HepG2 (cell line): ENCODE results near the gene STYK1. TPM values are rescaled to one million over a fixed set of nuclear protein-coding genes. Genes with fewer than 3 reads are reported as not detected.

Experiments used
- AKAP8 ChIP-seq: sonication (generic); formaldehyde crosslinking; IDR thresholded peaks from 2 replicates; pipeline ENCODE4 v1.5.1; 2020; ENCODE audit warnings: mild to moderate bottlenecking, missing genetic modification reagents
- CBX2 ChIP-seq, 2 experiments: fragments of 200-600 bp in 1 of 2; sonication (generic); formaldehyde crosslinking in 1 of 2; IDR thresholded peaks; 2 replicates each; pipeline versions ENCODE4 v1.7.0 to v1.8.1; 2018 to 2022; ENCODE audit warnings: low read depth in 2 of 2, low read length in 1 of 2, mild to moderate bottlenecking in 1 of 2, missing genetic modification reagents in 1 of 2
- CC2D1A ChIP-seq: sonication (generic); formaldehyde crosslinking; IDR thresholded peaks from 2 replicates; pipeline ENCODE4 v1.8.1; 2023; ENCODE audit warnings: mild to moderate bottlenecking, missing genetic modification reagents
- FOXA3 ChIP-seq: IDR thresholded peaks from 2 replicates; pipeline ENCODE4 v1.6.1; 2016; ENCODE audit warnings: missing genetic modification reagents, missing compliant biosample characterization
- KAT2B ChIP-seq: fragments of 150-350 bp; IDR thresholded peaks from 2 replicates; pipeline ENCODE4 v1.6.1; 2014; ENCODE audit warnings: low read depth, low read length, borderline replicate concordance
- NFE2L2 ChIP-seq: fragments of 150-350 bp; IDR thresholded peaks from 2 replicates; pipeline ENCODE4 v1.6.1; 2014; ENCODE audit warnings: low read length
- NFIB ChIP-seq: sonication (generic); formaldehyde crosslinking; IDR thresholded peaks from 2 replicates; pipeline ENCODE4 v1.9.0; 2021; ENCODE audit warnings: missing genetic modification reagents, mild to moderate bottlenecking, borderline replicate concordance
- POLR2A ChIP-seq, 2 experiments: IDR thresholded peaks; 2 replicates each; pipeline ENCODE4 v1.6.1; 2011; ENCODE audit warnings: low read depth in 2 of 2, low read length in 2 of 2, mild to moderate bottlenecking in 1 of 2, moderate library complexity in 1 of 2; ENCODE audit not compliant: insufficient read depth in 1 of 2
- SP1 ChIP-seq, 2 experiments: fragments of 450-650 bp in 1 of 2; sonication (generic) in 1 of 2; formaldehyde crosslinking in 1 of 2; IDR thresholded peaks; 2 replicates each; pipeline versions ENCODE4 v1.4.0 to v1.6.1; 2016 to 2020; ENCODE audit warnings: missing genetic modification reagents in 1 of 2
- TEAD3 ChIP-seq: optimal IDR thresholded peaks from 2 replicates; pipeline ENCODE3; 2016; ENCODE audit warnings: borderline replicate concordance
- ZBTB7A ChIP-seq: sonication (generic); formaldehyde crosslinking; IDR thresholded peaks from 2 replicates; pipeline ENCODE4 v1.8.0; 2022; ENCODE audit warnings: mild to moderate bottlenecking, missing genetic modification reagents
- ZNF20 ChIP-seq: sonication (generic); formaldehyde crosslinking; IDR thresholded peaks from 2 replicates; pipeline ENCODE4 v1.4.0; 2020; ENCODE audit warnings: mild to moderate bottlenecking, moderate library complexity, missing genetic modification reagents
- ZNF317 ChIP-seq: sonication (generic); formaldehyde crosslinking; IDR thresholded peaks from 2 replicates; pipeline ENCODE4 v1.5.0; 2020; ENCODE audit warnings: mild to moderate bottlenecking, missing genetic modification reagents
- ZNF605 ChIP-seq: sonication (generic); formaldehyde crosslinking; IDR thresholded peaks from 2 replicates; pipeline ENCODE4 v1.8.0; 2022; ENCODE audit warnings: mild to moderate bottlenecking, missing genetic modification reagents
- ZNF776 ChIP-seq: sonication (generic); formaldehyde crosslinking; IDR thresholded peaks from 2 replicates; pipeline ENCODE4 v1.4.0; 2020; ENCODE audit warnings: mild to moderate bottlenecking, missing genetic modification reagents
- ZSCAN20 ChIP-seq: sonication (generic); formaldehyde crosslinking; IDR thresholded peaks from 2 replicates; pipeline ENCODE4 v1.4.0; 2020; ENCODE audit warnings: missing genetic modification reagents, mild to moderate bottlenecking, borderline replicate concordance
- ZSCAN31 ChIP-seq: sonication (generic); formaldehyde crosslinking; IDR thresholded peaks from 2 replicates; pipeline ENCODE4 v1.5.0; 2020; ENCODE audit warnings: low read depth, mild to moderate bottlenecking, missing genetic modification reagents
- polyA plus RNA-seq, 8 experiments: library from polyadenylated mRNA; depleted of rRNA in 3 of 8; stranded (reverse) in 7 of 8; unstranded in 1 of 8; fragments of >200 nt; fragmentation: Illumina TruSeq in 4 of 8; extraction: Trizol in 4 of 8; gene quantifications; 2 replicates each; pipeline versions ENCODE4 v1.2.1 to v1.2.3, GENCODE V29; 2011 to 2016; ENCODE audit warnings: low read depth in 4 of 8, missing spikeins in 1 of 8, mixed read lengths in 1 of 8; ENCODE audit not compliant: insufficient read depth in 1 of 8
- total RNA-seq, 5 experiments: library from RNA; depleted of rRNA; stranded (reverse); fragments of >200 nt; fragmentation: Illumina TruSeq; extraction: Trizol; gene quantifications; 2 replicates each; pipeline ENCODE4 v1.2.3, GENCODE V29; 2016; ENCODE audit warnings: low read depth in 1 of 5
- TF ChIP-seq, protein P1 (sequence below): IDR thresholded peaks from 2 replicates; pipeline ENCODE4 v1.6.1; 2016
- TF ChIP-seq, protein P2 (sequence below): sonication (generic); formaldehyde crosslinking; IDR thresholded peaks from 2 replicates; pipeline ENCODE4 v1.9.0; 2021; ENCODE audit warnings: mild to moderate bottlenecking, missing genetic modification reagents
- TF ChIP-seq, protein P3 (sequence below): fragments of 450-650 bp; IDR thresholded peaks from 2 replicates; pipeline ENCODE4 v1.6.1; 2016

STYK1 gene
- total and polyA plus RNA-seq, 2 of the 13 experiments (the other 11 are each of a cell fraction or from before 2014, with no cell fraction given) = not detected

- no peak for TF ChIP-seq ZNF20 (CRISPR knock-in tag)
- no peak for TF ChIP-seq SP1 (IDR thresholded peaks at IDR 0.05)
- peak; percentile 72 for TF ChIP-seq SP1 (CRISPR knock-in tag; IDR thresholded peaks at IDR 0.05)
- TF ChIP-seq, protein P1, sequence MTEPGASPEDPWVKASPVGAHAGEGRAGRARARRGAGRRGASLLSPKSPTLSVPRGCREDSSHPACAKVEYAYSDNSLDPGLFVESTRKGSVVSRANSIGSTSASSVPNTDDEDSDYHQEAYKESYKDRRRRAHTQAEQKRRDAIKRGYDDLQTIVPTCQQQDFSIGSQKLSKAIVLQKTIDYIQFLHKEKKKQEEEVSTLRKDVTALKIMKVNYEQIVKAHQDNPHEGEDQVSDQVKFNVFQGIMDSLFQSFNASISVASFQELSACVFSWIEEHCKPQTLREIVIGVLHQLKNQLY = peak; percentile 59; the same call in 1 of the 2 replicates
- no peak for TF ChIP-seq ZSCAN20
- TF ChIP-seq ZNF605 = peak; percentile 90
- no peak for TF ChIP-seq ZNF776 (CRISPR knock-in tag)
- no peak for TF ChIP-seq KAT2B
- peak; percentile 67 for TF ChIP-seq ZNF317
- TF ChIP-seq ZSCAN31 = peak; percentile 82; the same call in 1 of the 2 replicates
- TF ChIP-seq, protein P2, sequence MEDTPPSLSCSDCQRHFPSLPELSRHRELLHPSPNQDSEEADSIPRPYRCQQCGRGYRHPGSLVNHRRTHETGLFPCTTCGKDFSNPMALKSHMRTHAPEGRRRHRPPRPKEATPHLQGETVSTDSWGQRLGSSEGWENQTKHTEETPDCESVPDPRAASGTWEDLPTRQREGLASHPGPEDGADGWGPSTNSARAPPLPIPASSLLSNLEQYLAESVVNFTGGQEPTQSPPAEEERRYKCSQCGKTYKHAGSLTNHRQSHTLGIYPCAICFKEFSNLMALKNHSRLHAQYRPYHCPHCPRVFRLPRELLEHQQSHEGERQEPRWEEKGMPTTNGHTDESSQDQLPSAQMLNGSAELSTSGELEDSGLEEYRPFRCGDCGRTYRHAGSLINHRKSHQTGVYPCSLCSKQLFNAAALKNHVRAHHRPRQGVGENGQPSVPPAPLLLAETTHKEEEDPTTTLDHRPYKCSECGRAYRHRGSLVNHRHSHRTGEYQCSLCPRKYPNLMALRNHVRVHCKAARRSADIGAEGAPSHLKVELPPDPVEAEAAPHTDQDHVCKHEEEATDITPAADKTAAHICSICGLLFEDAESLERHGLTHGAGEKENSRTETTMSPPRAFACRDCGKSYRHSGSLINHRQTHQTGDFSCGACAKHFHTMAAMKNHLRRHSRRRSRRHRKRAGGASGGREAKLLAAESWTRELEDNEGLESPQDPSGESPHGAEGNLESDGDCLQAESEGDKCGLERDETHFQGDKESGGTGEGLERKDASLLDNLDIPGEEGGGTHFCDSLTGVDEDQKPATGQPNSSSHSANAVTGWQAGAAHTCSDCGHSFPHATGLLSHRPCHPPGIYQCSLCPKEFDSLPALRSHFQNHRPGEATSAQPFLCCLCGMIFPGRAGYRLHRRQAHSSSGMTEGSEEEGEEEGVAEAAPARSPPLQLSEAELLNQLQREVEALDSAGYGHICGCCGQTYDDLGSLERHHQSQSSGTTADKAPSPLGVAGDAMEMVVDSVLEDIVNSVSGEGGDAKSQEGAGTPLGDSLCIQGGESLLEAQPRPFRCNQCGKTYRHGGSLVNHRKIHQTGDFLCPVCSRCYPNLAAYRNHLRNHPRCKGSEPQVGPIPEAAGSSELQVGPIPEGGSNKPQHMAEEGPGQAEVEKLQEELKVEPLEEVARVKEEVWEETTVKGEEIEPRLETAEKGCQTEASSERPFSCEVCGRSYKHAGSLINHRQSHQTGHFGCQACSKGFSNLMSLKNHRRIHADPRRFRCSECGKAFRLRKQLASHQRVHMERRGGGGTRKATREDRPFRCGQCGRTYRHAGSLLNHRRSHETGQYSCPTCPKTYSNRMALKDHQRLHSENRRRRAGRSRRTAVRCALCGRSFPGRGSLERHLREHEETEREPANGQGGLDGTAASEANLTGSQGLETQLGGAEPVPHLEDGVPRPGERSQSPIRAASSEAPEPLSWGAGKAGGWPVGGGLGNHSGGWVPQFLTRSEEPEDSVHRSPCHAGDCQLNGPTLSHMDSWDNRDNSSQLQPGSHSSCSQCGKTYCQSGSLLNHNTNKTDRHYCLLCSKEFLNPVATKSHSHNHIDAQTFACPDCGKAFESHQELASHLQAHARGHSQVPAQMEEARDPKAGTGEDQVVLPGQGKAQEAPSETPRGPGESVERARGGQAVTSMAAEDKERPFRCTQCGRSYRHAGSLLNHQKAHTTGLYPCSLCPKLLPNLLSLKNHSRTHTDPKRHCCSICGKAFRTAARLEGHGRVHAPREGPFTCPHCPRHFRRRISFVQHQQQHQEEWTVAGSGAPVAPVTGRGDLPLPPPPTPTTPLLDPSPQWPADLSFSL (CRISPR knock-in tag) = no peak
- no peak for TF ChIP-seq AKAP8 (CRISPR knock-in tag)
- TF ChIP-seq CBX2 (IDR thresholded peaks at IDR 0.05; ENCODE audit: low read depth, low read length) = no peak
- TF ChIP-seq CBX2 (CRISPR knock-in tag; IDR thresholded peaks at IDR 0.05; ENCODE audit: low read depth) = 0 out of 2 replicates have a peak, but pooled peaks have one; percentile 66
- TF ChIP-seq POLR2A (IDR thresholded peaks at IDR 0.05; ENCODE audit: insufficient read depth in 1 of 2, low read depth in 2 of 2, low read length in 2 of 2) = peak; percentile 70 to 94
- no peak for TF ChIP-seq NFE2L2
- peak; percentile 85 for TF ChIP-seq TEAD3 (CRISPR knock-in tag)
- TF ChIP-seq, protein P3, sequence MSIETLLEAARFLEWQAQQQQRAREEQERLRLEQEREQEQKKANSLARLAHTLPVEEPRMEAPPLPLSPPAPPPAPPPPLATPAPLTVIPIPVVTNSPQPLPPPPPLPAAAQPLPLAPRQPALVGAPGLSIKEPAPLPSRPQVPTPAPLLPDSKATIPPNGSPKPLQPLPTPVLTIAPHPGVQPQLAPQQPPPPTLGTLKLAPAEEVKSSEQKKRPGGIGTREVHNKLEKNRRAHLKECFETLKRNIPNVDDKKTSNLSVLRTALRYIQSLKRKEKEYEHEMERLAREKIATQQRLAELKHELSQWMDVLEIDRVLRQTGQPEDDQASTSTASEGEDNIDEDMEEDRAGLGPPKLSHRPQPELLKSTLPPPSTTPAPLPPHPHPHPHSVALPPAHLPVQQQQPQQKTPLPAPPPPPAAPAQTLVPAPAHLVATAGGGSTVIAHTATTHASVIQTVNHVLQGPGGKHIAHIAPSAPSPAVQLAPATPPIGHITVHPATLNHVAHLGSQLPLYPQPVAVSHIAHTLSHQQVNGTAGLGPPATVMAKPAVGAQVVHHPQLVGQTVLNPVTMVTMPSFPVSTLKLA = peak; percentile 57
- TF ChIP-seq FOXA3 (CRISPR knock-in tag) = peak; percentile 74
- no peak for TF ChIP-seq ZBTB7A (CRISPR knock-in tag)
- no peak for TF ChIP-seq NFIB
- TF ChIP-seq CC2D1A (CRISPR knock-in tag) = no peak
These were observed 60.4 kb downstream of the STYK1 start, which contains the start of gene MAGOHB (continued) for GRCh38 chr12:10613349-10614055.
